Measurements from ENCODE around the gene GART.

Gene GART

DNA sequence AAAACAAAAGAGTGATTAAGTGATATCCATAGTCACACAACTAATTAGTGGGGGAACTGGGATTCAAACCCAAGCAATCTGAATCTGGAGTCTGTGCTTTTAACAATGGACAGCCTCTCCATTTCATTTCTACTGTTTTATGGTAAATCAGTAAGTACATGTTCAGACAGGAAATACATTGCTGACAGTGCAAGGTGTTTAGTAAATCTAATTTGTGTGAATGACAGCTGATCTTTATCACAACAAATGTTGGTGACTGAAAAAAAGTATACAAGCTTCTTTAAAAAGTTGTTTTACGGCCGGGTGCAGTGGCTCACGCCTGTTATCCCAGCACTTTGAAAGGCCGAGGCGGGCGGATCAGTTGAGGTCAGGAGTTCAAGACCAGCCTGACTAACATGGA lies 26.0 kb upstream of the GART start:
- Histone ChIP-seq H3K9me3 (no peaks in the 10 kb centered on the region), H3K4me3 (ENCODE audit: low read depth, low read length) (no peak overlapping the region), H3K4me1 (no peaks in the 10 kb centered on the region), H3K27me3 (no peaks in the 10 kb centered on the region), H3K36me3 (peaks cover 86% of the 10 kb centered on the region)
- TF ChIP-seq, protein P1, sequence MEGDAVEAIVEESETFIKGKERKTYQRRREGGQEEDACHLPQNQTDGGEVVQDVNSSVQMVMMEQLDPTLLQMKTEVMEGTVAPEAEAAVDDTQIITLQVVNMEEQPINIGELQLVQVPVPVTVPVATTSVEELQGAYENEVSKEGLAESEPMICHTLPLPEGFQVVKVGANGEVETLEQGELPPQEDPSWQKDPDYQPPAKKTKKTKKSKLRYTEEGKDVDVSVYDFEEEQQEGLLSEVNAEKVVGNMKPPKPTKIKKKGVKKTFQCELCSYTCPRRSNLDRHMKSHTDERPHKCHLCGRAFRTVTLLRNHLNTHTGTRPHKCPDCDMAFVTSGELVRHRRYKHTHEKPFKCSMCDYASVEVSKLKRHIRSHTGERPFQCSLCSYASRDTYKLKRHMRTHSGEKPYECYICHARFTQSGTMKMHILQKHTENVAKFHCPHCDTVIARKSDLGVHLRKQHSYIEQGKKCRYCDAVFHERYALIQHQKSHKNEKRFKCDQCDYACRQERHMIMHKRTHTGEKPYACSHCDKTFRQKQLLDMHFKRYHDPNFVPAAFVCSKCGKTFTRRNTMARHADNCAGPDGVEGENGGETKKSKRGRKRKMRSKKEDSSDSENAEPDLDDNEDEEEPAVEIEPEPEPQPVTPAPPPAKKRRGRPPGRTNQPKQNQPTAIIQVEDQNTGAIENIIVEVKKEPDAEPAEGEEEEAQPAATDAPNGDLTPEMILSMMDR (IDR thresholded peaks at IDR 0.05; ENCODE audit: low read depth, low read length): no peak
- no peak for DNase-seq

DNA sequence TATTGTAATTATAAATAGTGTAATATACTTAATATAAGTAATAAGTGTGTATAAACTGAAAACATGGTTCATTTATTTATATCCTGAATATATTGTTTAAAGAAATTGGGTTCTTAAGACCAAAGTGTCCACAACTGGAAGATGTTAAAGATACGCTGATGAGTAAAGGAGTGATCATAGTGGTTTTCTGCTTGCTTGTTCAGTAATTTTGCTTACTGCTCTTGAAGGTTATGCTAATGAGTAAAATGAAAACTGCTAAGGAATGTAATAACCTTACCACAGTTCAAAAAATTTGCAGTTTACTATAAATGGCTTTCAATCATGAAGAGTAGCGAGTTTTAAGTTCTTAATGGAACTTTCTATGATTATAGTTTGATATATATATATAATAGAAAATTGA lies 24.6 kb upstream of the GART start:
- H3K27me3 ChIP-seq: no peaks in the 10 kb centered on the region
- H3K36me3 ChIP-seq: peaks cover 88% of the 10 kb centered on the region
- H3K4me3 ChIP-seq (ENCODE audit: low read depth, low read length): no peak overlapping the region
- H3K4me1 ChIP-seq: no peaks in the 10 kb centered on the region
- TF ChIP-seq, protein P1 (IDR thresholded peaks at IDR 0.05; ENCODE audit: low read depth, low read length): no peak
- no peak for DNase-seq
- no peaks in the 10 kb centered on the region for H3K9me3 ChIP-seq

DNA sequence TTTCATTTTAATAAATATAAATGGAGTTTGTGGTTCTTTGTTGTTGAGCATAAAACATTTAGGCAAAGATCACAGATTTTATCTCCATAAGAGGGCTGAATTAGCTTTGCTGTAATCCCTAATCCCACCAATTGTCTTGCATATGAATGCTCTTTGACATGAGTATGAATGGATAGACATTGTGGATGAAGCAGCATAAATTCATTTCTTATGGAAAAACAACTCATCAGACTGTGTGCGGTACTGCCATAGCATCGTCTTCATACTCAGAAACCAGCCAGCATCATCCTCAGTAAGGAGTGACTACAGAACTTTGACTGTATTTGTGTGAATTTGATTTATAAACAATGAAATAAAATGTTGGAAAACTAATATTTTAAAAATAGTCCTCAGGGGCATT lies 20.5 kb upstream of the GART start:
- no peak for DNase-seq
- Histone ChIP-seq H3K27me3 (no peaks in the 10 kb centered on the region), H3K36me3 (peaks cover 92% of the 10 kb centered on the region), H3K9me3 (no peaks in the 10 kb centered on the region), H3K4me3 (ENCODE audit: low read depth, low read length) (no peak overlapping the region), H3K4me1 (no peaks in the 10 kb centered on the region)
- TF ChIP-seq, protein P1 (IDR thresholded peaks at IDR 0.05; ENCODE audit: low read depth, low read length): no peak

DNA sequence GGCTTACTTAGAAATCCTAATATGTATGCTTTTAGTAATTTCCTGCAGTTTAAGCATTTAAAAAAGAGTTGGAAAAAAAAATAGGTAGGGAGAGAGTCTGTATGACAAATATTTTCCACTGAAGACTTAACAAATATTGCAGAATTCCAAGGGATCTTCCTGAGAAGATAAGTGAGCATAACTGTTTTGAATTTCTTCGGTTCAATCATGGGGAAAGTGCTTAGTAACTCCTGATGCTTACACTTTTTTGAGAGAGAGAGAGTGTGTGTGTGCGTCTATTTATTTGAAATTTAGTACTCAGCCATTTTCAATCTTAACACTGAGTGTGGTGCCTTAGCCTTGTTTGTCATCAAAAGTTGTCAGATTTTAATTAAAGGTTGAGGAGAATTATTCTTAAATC lies 19.5 kb upstream of the GART start:
- no peak overlapping the region for H3K4me3 ChIP-seq (ENCODE audit: low read depth, low read length)
- H3K4me1 ChIP-seq: no peaks in the 10 kb centered on the region
- no peaks in the 10 kb centered on the region for H3K27me3 ChIP-seq
- H3K9me3 ChIP-seq: no peaks in the 10 kb centered on the region
- TF ChIP-seq, protein P1 (IDR thresholded peaks at IDR 0.05; ENCODE audit: low read depth, low read length): no peak
- no peak for DNase-seq
- peaks cover 95% of the 10 kb centered on the region for H3K36me3 ChIP-seq

DNA sequence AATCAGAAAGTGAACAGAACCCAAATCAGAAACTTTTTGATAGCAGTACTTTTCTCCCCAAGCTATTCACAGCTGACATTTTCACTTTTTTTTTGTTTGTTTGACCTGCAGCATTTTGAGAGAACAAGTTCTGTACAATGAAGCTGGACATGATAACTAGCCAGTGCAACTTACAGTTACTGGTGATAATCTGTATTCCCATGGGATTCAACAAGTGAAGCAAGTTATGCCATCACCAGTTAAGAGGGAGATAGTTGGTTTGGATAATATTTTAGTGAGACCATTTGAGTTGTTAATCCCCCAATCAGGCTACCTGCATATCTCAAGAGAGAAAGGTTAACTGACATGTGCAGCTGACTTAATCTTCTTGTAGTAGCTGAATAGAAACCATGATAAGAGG lies 19.0 kb upstream of the GART start:
- H3K4me1 ChIP-seq: no peaks in the 10 kb centered on the region
- no peaks in the 10 kb centered on the region for H3K27me3 ChIP-seq
- TF ChIP-seq, protein P1 (IDR thresholded peaks at IDR 0.05; ENCODE audit: low read depth, low read length): no peak
- no peak overlapping the region for H3K4me3 ChIP-seq (ENCODE audit: low read depth, low read length)
- H3K36me3 ChIP-seq: peaks cover 95% of the 10 kb centered on the region
- no peaks in the 10 kb centered on the region for H3K9me3 ChIP-seq
- DNase-seq: no peak

DNA sequence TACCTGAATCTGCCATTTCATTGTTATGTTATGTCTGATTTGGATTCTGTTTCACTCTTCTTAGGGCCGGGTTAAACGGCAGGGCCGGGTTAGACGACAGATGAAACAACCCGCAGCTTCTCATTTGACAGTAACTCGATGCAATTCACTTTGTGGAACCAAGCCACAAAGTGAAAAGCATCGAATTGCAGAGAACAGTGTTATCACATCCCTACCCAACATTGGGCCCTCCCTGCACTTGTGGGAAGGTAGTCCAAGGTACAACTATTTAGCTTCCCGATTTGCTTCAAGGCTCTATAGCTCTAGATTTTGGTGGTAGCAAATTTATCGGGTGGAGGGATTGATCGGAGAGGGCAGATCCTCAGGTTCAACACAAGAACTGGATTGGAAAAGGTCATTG lies 17.9 kb upstream of the GART start:
- H3K4me3 ChIP-seq (ENCODE audit: low read depth, low read length): no peak overlapping the region
- peaks cover 95% of the 10 kb centered on the region for H3K36me3 ChIP-seq
- H3K4me1 ChIP-seq: no peaks in the 10 kb centered on the region
- no peaks in the 10 kb centered on the region for H3K27me3 ChIP-seq
- no peak for DNase-seq
- no peaks in the 10 kb centered on the region for H3K9me3 ChIP-seq
- TF ChIP-seq, protein P1 (IDR thresholded peaks at IDR 0.05; ENCODE audit: low read depth, low read length): no peak

Measured in BE2C (cell line).